ENCODE measurements around the gene CCDC171.
"Not testable (repeated sequence)": the region's sequence is repeated elsewhere in the genome, so short reads cannot be mapped to it uniquely, and the experiment has no call there.

Gene CCDC171

GRCh38 chr9:15513335-15513734 is 39.5 kb upstream of the CCDC171 start:
- TF ChIP-seq, protein P1, sequence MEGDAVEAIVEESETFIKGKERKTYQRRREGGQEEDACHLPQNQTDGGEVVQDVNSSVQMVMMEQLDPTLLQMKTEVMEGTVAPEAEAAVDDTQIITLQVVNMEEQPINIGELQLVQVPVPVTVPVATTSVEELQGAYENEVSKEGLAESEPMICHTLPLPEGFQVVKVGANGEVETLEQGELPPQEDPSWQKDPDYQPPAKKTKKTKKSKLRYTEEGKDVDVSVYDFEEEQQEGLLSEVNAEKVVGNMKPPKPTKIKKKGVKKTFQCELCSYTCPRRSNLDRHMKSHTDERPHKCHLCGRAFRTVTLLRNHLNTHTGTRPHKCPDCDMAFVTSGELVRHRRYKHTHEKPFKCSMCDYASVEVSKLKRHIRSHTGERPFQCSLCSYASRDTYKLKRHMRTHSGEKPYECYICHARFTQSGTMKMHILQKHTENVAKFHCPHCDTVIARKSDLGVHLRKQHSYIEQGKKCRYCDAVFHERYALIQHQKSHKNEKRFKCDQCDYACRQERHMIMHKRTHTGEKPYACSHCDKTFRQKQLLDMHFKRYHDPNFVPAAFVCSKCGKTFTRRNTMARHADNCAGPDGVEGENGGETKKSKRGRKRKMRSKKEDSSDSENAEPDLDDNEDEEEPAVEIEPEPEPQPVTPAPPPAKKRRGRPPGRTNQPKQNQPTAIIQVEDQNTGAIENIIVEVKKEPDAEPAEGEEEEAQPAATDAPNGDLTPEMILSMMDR (IDR thresholded peaks at IDR 0.05; ENCODE audit: control insufficient read depth, extremely low read depth, insufficient read depth) = peak; percentile 25
- no peak for DNase-seq (ENCODE audit: low read depth)
- H3K4me3 ChIP-seq (ENCODE audit: low read depth, low read length) = no peak overlapping the region

DNA sequence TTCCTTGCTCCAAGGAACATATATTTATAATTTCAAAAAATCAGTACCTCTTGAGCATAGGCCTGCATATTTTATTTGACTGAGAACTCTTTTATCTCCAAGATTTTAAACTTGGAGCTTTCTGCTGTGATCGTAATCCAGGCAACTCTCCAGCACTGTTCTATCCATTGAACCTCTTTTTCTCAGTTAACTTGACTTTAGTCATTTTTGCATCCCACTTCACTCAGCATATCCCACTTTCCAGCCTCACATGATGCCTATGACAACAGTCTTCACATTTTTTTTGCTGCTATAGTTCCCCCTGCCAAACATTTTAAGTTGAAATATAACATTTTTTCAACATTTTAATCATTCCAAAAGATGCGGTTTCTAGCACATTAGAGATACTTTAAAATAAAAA is 33.0 kb upstream of the CCDC171 start:
- TF ChIP-seq, protein P1 (IDR thresholded peaks at IDR 0.05; ENCODE audit: control insufficient read depth, extremely low read depth, insufficient read depth) = no peak
- H3K4me3 ChIP-seq (ENCODE audit: low read depth, low read length) = no peak overlapping the region

GRCh38 chr9:15521254-15521653 is 31.6 kb upstream of the CCDC171 start:
- no peak overlapping the region for H3K4me3 ChIP-seq (ENCODE audit: low read depth, low read length)
- TF ChIP-seq, protein P1 (IDR thresholded peaks at IDR 0.05; ENCODE audit: control insufficient read depth, extremely low read depth, insufficient read depth) = no peak
- no peak for DNase-seq (ENCODE audit: low read depth)

More for the DNA sequence above, 33.0 kb upstream of the CCDC171 start:
- DNase-seq (ENCODE audit: low read depth) = no peak

DNA sequence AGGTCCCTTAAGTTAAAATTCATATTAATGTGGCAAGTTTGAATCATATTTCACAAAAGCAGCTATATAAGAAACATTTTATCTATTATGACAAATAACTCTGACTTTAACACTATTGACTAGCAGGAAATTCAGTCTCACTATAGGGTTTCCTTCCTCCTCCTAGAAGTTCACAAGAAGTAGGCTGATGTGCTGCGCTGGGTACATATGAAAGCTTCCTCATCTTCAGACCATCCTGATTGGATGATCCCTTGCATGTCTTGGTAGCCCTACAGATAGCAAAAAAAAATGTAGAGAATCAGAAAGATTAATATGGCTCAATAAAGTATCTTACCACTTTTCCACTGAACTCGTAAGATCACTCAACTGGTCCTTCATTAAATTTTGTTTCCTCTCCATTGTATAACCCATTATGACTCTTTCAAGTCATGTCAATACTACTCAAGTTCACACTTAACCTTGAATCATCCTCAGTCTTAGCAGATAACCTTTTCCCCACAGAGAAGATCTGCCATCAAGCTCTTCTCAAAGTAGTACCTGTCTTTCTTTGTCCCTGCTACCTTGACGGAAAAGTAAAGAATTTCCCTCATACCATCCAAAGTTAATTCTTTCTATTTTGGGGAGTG is 30.6 kb upstream of the CCDC171 start:
- DNase-seq (ENCODE audit: low read depth) = no peak
- TF ChIP-seq, protein P1 (IDR thresholded peaks at IDR 0.05; ENCODE audit: control insufficient read depth, extremely low read depth, insufficient read depth) = no peak
- H3K4me3 ChIP-seq (ENCODE audit: low read depth, low read length) = no peak overlapping the region

- DNase-seq (ENCODE audit: low read depth) = no peak
- TF ChIP-seq, protein P1 (IDR thresholded peaks at IDR 0.05; ENCODE audit: control insufficient read depth, extremely low read depth, insufficient read depth) = no peak
Observed at GRCh38 chr9:15524845-15525455, 27.9 kb upstream of the CCDC171 start.

GRCh38 chr9:15525958-15526357 is 26.9 kb upstream of the CCDC171 start:
- no peak overlapping the region for H3K4me3 ChIP-seq (ENCODE audit: low read depth, low read length)
- TF ChIP-seq, protein P1 (IDR thresholded peaks at IDR 0.05; ENCODE audit: control insufficient read depth, extremely low read depth, insufficient read depth) = no peak
- DNase-seq (ENCODE audit: low read depth) = no peak

More at GRCh38 chr9:15524845-15525455, 27.9 kb upstream of the CCDC171 start:
- no peak overlapping the region for H3K4me3 ChIP-seq (ENCODE audit: low read depth, low read length)

DNA sequence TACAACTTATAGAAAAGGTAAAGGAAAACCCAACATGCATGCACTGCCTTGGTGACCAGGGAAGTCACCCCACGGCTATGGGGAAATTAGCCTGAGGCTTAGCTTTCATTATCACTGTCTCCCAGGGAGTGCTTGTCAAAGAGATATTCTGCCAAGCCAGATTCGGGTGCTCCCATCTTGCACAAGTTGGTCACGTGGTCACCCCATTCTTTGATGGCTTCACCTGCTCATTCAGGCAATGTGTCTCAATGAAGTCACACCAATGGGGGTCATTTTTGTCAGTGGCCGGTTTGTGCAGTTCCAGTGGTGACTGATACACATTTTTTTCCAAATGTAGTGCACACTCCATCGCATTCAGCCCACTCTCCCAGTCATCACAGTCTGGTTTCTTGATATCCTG is 25.8 kb upstream of the CCDC171 start:
- not testable (repeated sequence) for DNase-seq (ENCODE audit: low read depth); H3K4me3 ChIP-seq (ENCODE audit: low read depth, low read length)
